Epithelial cell of proximal tubule (primary cell): ENCODE measurements around the gene SAMD4A. TPM values are rescaled to one million over a fixed set of nuclear protein-coding genes. Genes with fewer than 3 reads are reported as not detected.

Source experiments
- DNase-seq: peaks from one replicate; pipeline ENCODE4 v3.0.0-alpha.2; 2011; ENCODE audit warnings: low read depth
- H3K4me3 ChIP-seq: 2 replicates; pipeline ENCODE4 v1.5.1; 2011; ENCODE audit warnings: low read depth, mild to moderate bottlenecking, low read length
- CTCF ChIP-seq: conservative IDR thresholded peaks from 2 replicates; pipeline ENCODE4 v1.5.1; 2012; ENCODE audit warnings: low read depth, mild to moderate bottlenecking, low read length
- total RNA-seq: library from RNA; depleted of rRNA; stranded (reverse); fragments of >200 nt; gene quantifications from 2 replicates; pipeline ENCODE4 v1.2.3, GENCODE V29; 2015

SAMD4A gene
- total RNA-seq, 1 donor from 2014 or later: 18.9 TPM

- no peak for DNase-seq
- TF ChIP-seq CTCF: no peak
- H3K4me3 ChIP-seq: no peak overlapping the region
These were observed 203.3 kb downstream of the SAMD4A start for GRCh38 chr14:54769951-54770863.

- no peak for DNase-seq
- no peak for TF ChIP-seq CTCF
- H3K4me3 ChIP-seq: no peak overlapping the region
These were observed 204.6 kb downstream of the SAMD4A start for GRCh38 chr14:54771411-54772027.

- H3K4me3 ChIP-seq: no peak overlapping the region
- no peak for TF ChIP-seq CTCF
- DNase-seq: no peak
These were observed 205.5 kb downstream of the SAMD4A start for GRCh38 chr14:54772451-54772881.

- DNase-seq: peak; percentile 98
- H3K4me3 ChIP-seq: peak overlapping the region; percentile 12
- peak; percentile 74 for TF ChIP-seq CTCF
These were observed 206.5 kb downstream of the SAMD4A start for GRCh38 chr14:54773171-54774006.

GRCh38 chr14:54774824-54775223 is 207.9 kb downstream of the SAMD4A start:
- H3K4me3 ChIP-seq: no peak overlapping the region
- no peak for TF ChIP-seq CTCF
- no peak for DNase-seq

- DNase-seq: no peak
- H3K4me3 ChIP-seq: no peak overlapping the region
- no peak for TF ChIP-seq CTCF
These were observed 208.7 kb downstream of the SAMD4A start for GRCh38 chr14:54775486-54776140.
